MM.1S (cell line): Measurements from ENCODE around the gene MIOX.

ENCODE experiments used
- EZH2 ChIP-seq: fragments of 300-600 bp; sonication (generic); optimal IDR thresholded peaks from 2 replicates; pipeline ENCODE3; 2017; ENCODE audit warnings: low read depth, mild to moderate bottlenecking, antibody characterized with exemption, low read length, mixed read lengths
- TF ChIP-seq, protein P1 (sequence below): fragments of 300-600 bp; sonication (generic); IDR thresholded peaks from 2 replicates; pipeline ENCODE4 v1.5.1; 2016; ENCODE audit warnings: antibody characterized with exemption, low read length, mixed read lengths

DNA sequence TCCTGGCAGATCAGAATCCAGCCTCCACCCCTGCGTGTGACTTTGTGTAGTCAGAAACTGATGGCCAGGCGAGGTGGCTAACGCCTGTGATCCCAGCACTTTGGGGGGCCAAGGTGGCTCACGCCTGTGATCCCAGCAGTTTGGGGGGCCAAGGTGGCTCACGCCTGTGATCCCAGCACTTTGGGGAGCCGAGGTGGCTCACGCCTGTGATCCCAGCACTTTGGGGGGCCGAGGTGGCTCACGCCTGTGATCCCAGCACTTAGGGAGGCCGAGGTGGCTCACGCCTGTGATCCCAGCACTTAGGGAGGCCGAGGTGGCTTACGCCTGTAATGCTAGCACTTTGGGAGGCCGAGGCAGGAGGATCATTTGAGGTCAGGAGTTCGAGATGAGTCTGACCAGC, 26.5 kb downstream of the MIOX start:
- TF ChIP-seq, protein P1, sequence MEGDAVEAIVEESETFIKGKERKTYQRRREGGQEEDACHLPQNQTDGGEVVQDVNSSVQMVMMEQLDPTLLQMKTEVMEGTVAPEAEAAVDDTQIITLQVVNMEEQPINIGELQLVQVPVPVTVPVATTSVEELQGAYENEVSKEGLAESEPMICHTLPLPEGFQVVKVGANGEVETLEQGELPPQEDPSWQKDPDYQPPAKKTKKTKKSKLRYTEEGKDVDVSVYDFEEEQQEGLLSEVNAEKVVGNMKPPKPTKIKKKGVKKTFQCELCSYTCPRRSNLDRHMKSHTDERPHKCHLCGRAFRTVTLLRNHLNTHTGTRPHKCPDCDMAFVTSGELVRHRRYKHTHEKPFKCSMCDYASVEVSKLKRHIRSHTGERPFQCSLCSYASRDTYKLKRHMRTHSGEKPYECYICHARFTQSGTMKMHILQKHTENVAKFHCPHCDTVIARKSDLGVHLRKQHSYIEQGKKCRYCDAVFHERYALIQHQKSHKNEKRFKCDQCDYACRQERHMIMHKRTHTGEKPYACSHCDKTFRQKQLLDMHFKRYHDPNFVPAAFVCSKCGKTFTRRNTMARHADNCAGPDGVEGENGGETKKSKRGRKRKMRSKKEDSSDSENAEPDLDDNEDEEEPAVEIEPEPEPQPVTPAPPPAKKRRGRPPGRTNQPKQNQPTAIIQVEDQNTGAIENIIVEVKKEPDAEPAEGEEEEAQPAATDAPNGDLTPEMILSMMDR = no peak
- TF ChIP-seq EZH2 = no peak
